Endodermal cell (in vitro differentiated cells): Measurements from ENCODE around the gene ANAPC10. TPM values are rescaled to one million over a fixed set of nuclear protein-coding genes. Genes with fewer than 3 reads are reported as not detected.

Experiments
- DNase-seq: peaks from one replicate; pipeline ENCODE4 v3.0.0-alpha.2; 2017
- H3K27ac ChIP-seq: 2 replicates; pipeline ENCODE4 v1.5.1; 2013; ENCODE audit warnings: mild to moderate bottlenecking, low read depth, low read length, moderate library complexity
- H3K27me3 ChIP-seq: 2 replicates; pipeline ENCODE4 v1.6.1; 2013; ENCODE audit warnings: mild to moderate bottlenecking, low read length, moderate library complexity; ENCODE audit not compliant: insufficient read depth, control insufficient read depth, poor library complexity, severe bottlenecking
- H3K36me3 ChIP-seq: 2 replicates; pipeline ENCODE4 v1.7.0; 2013; ENCODE audit warnings: mild to moderate bottlenecking, low read length, moderate library complexity; ENCODE audit not compliant: control insufficient read depth, insufficient read depth
- H3K4me1 ChIP-seq: one replicate; pipeline ENCODE4 v1.7.0; 2013; ENCODE audit warnings: low read length; ENCODE audit not compliant: control insufficient read depth, insufficient read depth
- H3K4me3 ChIP-seq: 2 replicates; pipeline ENCODE4 v1.5.1; 2013; ENCODE audit warnings: mild to moderate bottlenecking, low read length, moderate library complexity
- H3K9ac ChIP-seq: 2 replicates; pipeline ENCODE4 v1.6.1; 2013; ENCODE audit warnings: mild to moderate bottlenecking, low read length, moderate library complexity; ENCODE audit not compliant: poor library complexity, severe bottlenecking; ENCODE audit errors: extremely low read depth
- H3K9me3 ChIP-seq: 2 replicates; pipeline ENCODE4 v1.6.1; 2013; ENCODE audit warnings: mild to moderate bottlenecking, low read length, moderate library complexity; ENCODE audit not compliant: control insufficient read depth
- H3K27ac Mint-ChIP-seq: 2 replicates; pipeline ENCODE4 v1.8.0; 2020; ENCODE audit warnings: mixed read lengths
- H3K27me3 Mint-ChIP-seq: 2 replicates; pipeline ENCODE4 v1.8.0; 2021; ENCODE audit warnings: mild to moderate bottlenecking, mixed read lengths; ENCODE audit not compliant: insufficient read depth
- H3K36me3 Mint-ChIP-seq: 2 replicates; pipeline ENCODE4 v1.8.0; 2020; ENCODE audit warnings: low read depth, mixed read lengths
- H3K4me1 Mint-ChIP-seq: 2 replicates; pipeline ENCODE4 v1.8.0; 2020; ENCODE audit warnings: mixed read lengths
- H3K4me3 Mint-ChIP-seq: 2 replicates; pipeline ENCODE4 v1.8.0; 2020; ENCODE audit warnings: mild to moderate bottlenecking, moderate library complexity, mixed read lengths
- H3K9me3 Mint-ChIP-seq: 2 replicates; pipeline ENCODE4 v1.8.0; 2020; ENCODE audit warnings: mild to moderate bottlenecking, mixed read lengths
- WGBS, 2 experiments: methylation state at CpG; one replicate each; pipeline versions ENCODE4 v1.1.5 to v1.1.7; 2013; ENCODE audit warnings: missing lambda C conversion rate in 2 of 2, mixed read lengths in 1 of 2; ENCODE audit not compliant: insufficient coverage in 1 of 2, insufficient read length in 1 of 2; 5-methylcytosine and 5-hydroxymethylcytosine counted together
- total RNA-seq, 2 donors: library from RNA; stranded (reverse); fragmentation: NEBNext Ultra II Directional in 1 of 2; extraction: Animal tissue kit (Norgen Biotek cat#: 25700) in 1 of 2; gene quantifications; 2 replicates in 1 of 2; 3 replicates in 1 of 2; pipeline ENCODE4 v1.2.1, GENCODE V29; 2021
- TF ChIP-seq, protein P1 (sequence below): fragments of 200-600 bp; sonication (generic); conservative IDR thresholded peaks from 2 replicates; pipeline ENCODE4 v1.5.0; 2021; ENCODE audit warnings: antibody characterized with exemption, mild to moderate bottlenecking

The ANAPC10 gene
- total RNA-seq, 2 donors from 2014 or later, result 25.0 to 29.6 TPM

DNA sequence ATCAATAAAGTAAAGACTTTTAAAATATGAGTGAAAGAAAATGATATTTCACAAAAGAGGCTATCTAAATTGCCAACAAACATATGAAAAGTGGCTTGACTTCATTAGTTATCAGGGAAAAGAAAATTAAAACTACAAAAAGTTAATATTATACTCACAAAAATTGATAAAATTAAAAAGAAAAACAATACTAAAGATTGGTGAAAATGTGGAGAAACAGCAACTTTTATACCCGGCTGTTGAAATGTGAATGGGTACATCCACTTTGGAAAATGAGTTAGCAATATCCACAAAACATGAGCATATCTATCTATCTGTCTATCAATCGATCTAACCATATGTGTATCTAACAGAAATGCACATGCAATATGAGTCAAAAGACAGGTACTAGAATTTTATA lies 122.3 kb downstream of the ANAPC10 start:
- no peak overlapping the region for H3K4me3 ChIP-seq
- no peak for DNase-seq
- no peaks in the 10 kb centered on the region for H3K4me1 ChIP-seq
- peaks cover 3% of the 10 kb centered on the region for H3K36me3 Mint-ChIP-seq
- no peaks in the 10 kb centered on the region for H3K27me3 ChIP-seq
- no peak overlapping the region for H3K27ac Mint-ChIP-seq
- H3K36me3 ChIP-seq, result no peaks in the 10 kb centered on the region
- WGBS, 2 experiments, result 95% methylated on average over 2 of the region's 2 CpGs; no CpG with 5 or more reads in 1 of the 2 experiments
- TF ChIP-seq, protein P1, sequence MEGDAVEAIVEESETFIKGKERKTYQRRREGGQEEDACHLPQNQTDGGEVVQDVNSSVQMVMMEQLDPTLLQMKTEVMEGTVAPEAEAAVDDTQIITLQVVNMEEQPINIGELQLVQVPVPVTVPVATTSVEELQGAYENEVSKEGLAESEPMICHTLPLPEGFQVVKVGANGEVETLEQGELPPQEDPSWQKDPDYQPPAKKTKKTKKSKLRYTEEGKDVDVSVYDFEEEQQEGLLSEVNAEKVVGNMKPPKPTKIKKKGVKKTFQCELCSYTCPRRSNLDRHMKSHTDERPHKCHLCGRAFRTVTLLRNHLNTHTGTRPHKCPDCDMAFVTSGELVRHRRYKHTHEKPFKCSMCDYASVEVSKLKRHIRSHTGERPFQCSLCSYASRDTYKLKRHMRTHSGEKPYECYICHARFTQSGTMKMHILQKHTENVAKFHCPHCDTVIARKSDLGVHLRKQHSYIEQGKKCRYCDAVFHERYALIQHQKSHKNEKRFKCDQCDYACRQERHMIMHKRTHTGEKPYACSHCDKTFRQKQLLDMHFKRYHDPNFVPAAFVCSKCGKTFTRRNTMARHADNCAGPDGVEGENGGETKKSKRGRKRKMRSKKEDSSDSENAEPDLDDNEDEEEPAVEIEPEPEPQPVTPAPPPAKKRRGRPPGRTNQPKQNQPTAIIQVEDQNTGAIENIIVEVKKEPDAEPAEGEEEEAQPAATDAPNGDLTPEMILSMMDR, result no peak
- H3K9me3 ChIP-seq, result peaks cover 17% of the 10 kb centered on the region
- H3K9me3 Mint-ChIP-seq, result peaks cover 7% of the 10 kb centered on the region
- no peak overlapping the region for H3K27ac ChIP-seq
- H3K27me3 Mint-ChIP-seq, result no peaks in the 10 kb centered on the region
- H3K4me1 Mint-ChIP-seq, result peaks cover 2% of the 10 kb centered on the region
- no peak overlapping the region for H3K4me3 Mint-ChIP-seq
- no peak overlapping the region for H3K9ac ChIP-seq

GRCh38 chr4:144970597-144970996 lies 127.4 kb downstream of the ANAPC10 start:
- Histone ChIP-seq H3K27ac (no peak overlapping the region), H3K9me3 (no peaks in the 10 kb centered on the region), H3K4me3 (no peak overlapping the region), H3K4me1 (no peaks in the 10 kb centered on the region), H3K36me3 (no peaks in the 10 kb centered on the region), H3K27me3 (no peaks in the 10 kb centered on the region), H3K9ac (no peak overlapping the region)
- Mint-ChIP-seq H3K27ac (peak overlapping the region; percentile 46), H3K4me3 (no peak overlapping the region), H3K4me1 (peaks cover 8% of the 10 kb centered on the region), H3K27me3 (no peaks in the 10 kb centered on the region), H3K36me3 (no peaks in the 10 kb centered on the region), H3K9me3 (peaks cover 2% of the 10 kb centered on the region)
- no peak for DNase-seq
- TF ChIP-seq, protein P1, result no peak
- WGBS, 2 experiments, result 83 to 95% methylated on average over 1 of the region's 1 CpG

DNA sequence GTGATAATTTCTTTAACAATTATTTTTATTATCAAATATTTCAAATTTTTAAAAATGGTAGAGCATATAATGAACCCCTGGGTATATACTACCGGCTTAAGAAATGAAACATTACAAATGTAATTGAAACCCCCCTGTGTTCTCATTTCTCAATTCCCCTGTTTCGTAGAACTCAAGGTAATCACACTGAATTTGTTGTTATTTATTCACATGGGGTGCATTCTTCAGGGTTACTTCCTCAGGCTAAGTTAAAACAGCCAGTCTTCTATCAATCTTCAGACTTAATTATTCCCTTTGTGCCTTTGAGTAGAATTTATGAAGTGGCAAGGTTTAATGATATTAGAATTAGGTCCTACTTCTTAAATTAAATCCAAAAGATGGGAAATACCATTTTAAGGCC lies 128.2 kb downstream of the ANAPC10 start:
- H3K4me3 Mint-ChIP-seq, result no peak overlapping the region
- TF ChIP-seq, protein P1, result no peak
- H3K9me3 Mint-ChIP-seq, result peaks cover 2% of the 10 kb centered on the region
- no peak overlapping the region for H3K27ac Mint-ChIP-seq
- no peak overlapping the region for H3K4me3 ChIP-seq
- H3K27me3 ChIP-seq, result no peaks in the 10 kb centered on the region
- H3K9me3 ChIP-seq, result no peaks in the 10 kb centered on the region
- no peaks in the 10 kb centered on the region for H3K36me3 ChIP-seq
- 91 to 100% methylated on average over 1 to 2 of the region's 2 CpGs for WGBS, 2 experiments
- no peaks in the 10 kb centered on the region for H3K36me3 Mint-ChIP-seq
- H3K27ac ChIP-seq, result no peak overlapping the region
- H3K4me1 ChIP-seq, result no peaks in the 10 kb centered on the region
- no peak for DNase-seq
- no peak overlapping the region for H3K9ac ChIP-seq
- H3K4me1 Mint-ChIP-seq, result peaks cover 8% of the 10 kb centered on the region
- no peaks in the 10 kb centered on the region for H3K27me3 Mint-ChIP-seq
